Neural cell (in vitro differentiated cells): ENCODE measurements around the gene CCDC39. TPM values are rescaled to one million over a fixed set of nuclear protein-coding genes. Genes with fewer than 3 reads are reported as not detected.

Experiments
- H2AFZ ChIP-seq: fragments of 200-600, 300-800 bp; sonication (generic), shearing (Covaris generic); 2 replicates; pipeline ENCODE4 v1.6.0; 2014; ENCODE audit warnings: low read depth, mild to moderate bottlenecking, antibody characterized with exemption, low read length, moderate library complexity
- H3F3A ChIP-seq: fragments of 200-600 bp; shearing (Covaris generic); 2 replicates; pipeline ENCODE4 v1.6.1; 2016; ENCODE audit warnings: mild to moderate bottlenecking, moderate library complexity, mixed read lengths, antibody characterized with exemption, low read length; ENCODE audit not compliant: insufficient read depth, poor library complexity, severe bottlenecking
- H3K27ac ChIP-seq: fragments of 200-600, 300-800 bp; sonication (generic), shearing (Covaris generic); 2 replicates; pipeline ENCODE4 v1.5.1; 2014; ENCODE audit warnings: mild to moderate bottlenecking, low read length, moderate library complexity
- H3K27me3 ChIP-seq: fragments of 300-800, 200-600 bp; sonication (generic), shearing (Covaris generic); 2 replicates; pipeline ENCODE4 v1.6.0; 2014; ENCODE audit warnings: mild to moderate bottlenecking, low read depth, low read length, moderate library complexity; ENCODE audit not compliant: insufficient read depth
- H3K36me3 ChIP-seq: fragments of 300-800, 200-600 bp; sonication (generic), shearing (Covaris generic); 2 replicates; pipeline ENCODE4 v1.5.1; 2014; ENCODE audit warnings: mild to moderate bottlenecking, antibody characterized with exemption, low read length, moderate library complexity; ENCODE audit not compliant: insufficient read depth
- H3K4me2 ChIP-seq: fragments of 300-800, 200-600 bp; sonication (generic), shearing (Covaris generic); 2 replicates; pipeline ENCODE4 v1.6.0; 2014; ENCODE audit warnings: mild to moderate bottlenecking, low read length
- H3K4me3 ChIP-seq: fragments of 300-800, 200-600 bp; sonication (generic), shearing (Covaris generic); 2 replicates; pipeline ENCODE4 v1.5.1; 2014; ENCODE audit warnings: mild to moderate bottlenecking, low read length, moderate library complexity
- H3K79me2 ChIP-seq: fragments of 200-600 bp; shearing (Covaris generic); replicated peaks from 2 replicates; pipeline ENCODE4 v1.6.0; 2014; ENCODE audit warnings: mild to moderate bottlenecking, low read length, moderate library complexity; ENCODE audit not compliant: insufficient read depth
- H3K9ac ChIP-seq: fragments of 300-800, 200-600 bp; sonication (generic), shearing (Covaris generic); 2 replicates; pipeline ENCODE4 v1.6.1; 2016; ENCODE audit warnings: mild to moderate bottlenecking, low read length, mixed read lengths
- H3K9me2 ChIP-seq: fragments of 200-600 bp; shearing (Covaris generic); 2 replicates; pipeline ENCODE4 v1.6.1; 2016; ENCODE audit warnings: mild to moderate bottlenecking, low read length, mixed read lengths; ENCODE audit not compliant: insufficient read depth
- H3K9me3 ChIP-seq: fragments of 200-600, 300-800 bp; sonication (generic), shearing (Covaris generic); 2 replicates; pipeline ENCODE4 v1.6.1; 2016; ENCODE audit warnings: mild to moderate bottlenecking, mixed run types, low read length, moderate library complexity, mixed read lengths
- H4K20me1 ChIP-seq: fragments of 200-600 bp; shearing (Covaris generic); 2 replicates; pipeline ENCODE4 v1.6.1; 2016; ENCODE audit warnings: mild to moderate bottlenecking, mixed run types; ENCODE audit not compliant: insufficient read depth
- EP300 ChIP-seq: fragments of 450-650 bp; conservative IDR thresholded peaks from 2 replicates; pipeline ENCODE4 v1.6.1; 2014; ENCODE audit warnings: antibody characterized with exemption, mild to moderate bottlenecking, moderate library complexity; ENCODE audit not compliant: poor library complexity, severe bottlenecking
- EZH2 ChIP-seq: fragments of 200-600, 300-800 bp; shearing (Covaris generic), sonication (generic); IDR thresholded peaks from 2 replicates; pipeline ENCODE4 v1.6.1; 2014; ENCODE audit warnings: antibody characterized with exemption, low read length, borderline replicate concordance, mild to moderate bottlenecking; ENCODE audit not compliant: insufficient read depth, poor library complexity, severe bottlenecking
- MXI1 ChIP-seq: fragments of 450-650 bp; conservative IDR thresholded peaks from 2 replicates; pipeline ENCODE4 v1.6.1; 2014; ENCODE audit warnings: antibody characterized with exemption, mild to moderate bottlenecking; ENCODE audit not compliant: poor library complexity, severe bottlenecking
- POLR2AphosphoS5 ChIP-seq: IDR thresholded peaks from 2 replicates; pipeline ENCODE4 v1.6.1; 2012
- RAD21 ChIP-seq: fragments of 450-650 bp; conservative IDR thresholded peaks from 2 replicates; pipeline ENCODE4 v1.6.1; 2014; ENCODE audit warnings: antibody characterized with exemption, mild to moderate bottlenecking, moderate library complexity
- SMC3 ChIP-seq: fragments of 450-650 bp; conservative IDR thresholded peaks from 2 replicates; pipeline ENCODE4 v1.6.1; 2014; ENCODE audit warnings: antibody characterized with exemption, mild to moderate bottlenecking, moderate library complexity; ENCODE audit not compliant: poor library complexity
- TAF1 ChIP-seq: IDR thresholded peaks from 2 replicates; pipeline ENCODE4 v1.6.1; 2012; ENCODE audit warnings: low read depth
- polyA plus RNA-seq: library from polyadenylated mRNA; depleted of rRNA; stranded (reverse); fragments of >200 nt; gene quantifications from 2 replicates; pipeline ENCODE4 v1.2.3, GENCODE V29; 2014
- TF ChIP-seq, protein P1 (sequence below): fragments of 450-650 bp; IDR thresholded peaks from 2 replicates; pipeline ENCODE4 v1.5.1; 2014; ENCODE audit warnings: antibody characterized with exemption, mild to moderate bottlenecking, moderate library complexity; ENCODE audit not compliant: poor library complexity, severe bottlenecking
- TF ChIP-seq, protein P2 (sequence below): IDR thresholded peaks from 2 replicates; pipeline ENCODE4 v1.6.1; 2012; ENCODE audit warnings: borderline replicate concordance

Gene CCDC39
- polyA plus RNA-seq, 1 donor from 2014 or later: 0.36 TPM

DNA sequence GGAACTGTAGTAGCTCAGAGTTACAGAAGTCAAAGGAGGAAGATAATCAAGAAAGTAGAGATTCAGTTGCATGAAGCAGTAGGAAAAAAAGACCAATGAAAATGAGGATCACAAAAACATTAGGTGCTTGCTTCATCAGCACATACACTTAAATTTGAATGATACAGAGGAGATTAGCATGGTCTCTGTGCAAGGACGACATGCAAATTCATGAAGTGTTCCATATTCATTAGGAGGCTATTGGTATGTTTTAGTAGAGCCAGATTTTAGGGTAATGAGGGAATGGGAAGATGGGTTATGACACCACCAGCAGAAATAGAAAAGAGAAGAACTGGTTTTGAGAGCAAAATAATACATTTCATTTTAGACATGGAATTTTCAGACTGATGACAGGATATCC, 98.4 kb downstream of the CCDC39 start:
- H3K79me2 ChIP-seq: no peaks in the 10 kb centered on the region
- TF ChIP-seq TAF1 (no peak), SMC3 (no peak)
- H2AFZ ChIP-seq: no peak overlapping the region
- H4K20me1 ChIP-seq: no peaks in the 10 kb centered on the region
- no peaks in the 10 kb centered on the region for H3K9me2 ChIP-seq
- no peak overlapping the region for H3K9ac ChIP-seq
- no peak overlapping the region for H3K4me2 ChIP-seq
- no peaks in the 10 kb centered on the region for H3K27me3 ChIP-seq
- H3K36me3 ChIP-seq: no peaks in the 10 kb centered on the region
- H3F3A ChIP-seq: no peaks in the 10 kb centered on the region
- no peak overlapping the region for H3K27ac ChIP-seq
- H3K4me3 ChIP-seq: no peak overlapping the region
- no peaks in the 10 kb centered on the region for H3K9me3 ChIP-seq

DNA sequence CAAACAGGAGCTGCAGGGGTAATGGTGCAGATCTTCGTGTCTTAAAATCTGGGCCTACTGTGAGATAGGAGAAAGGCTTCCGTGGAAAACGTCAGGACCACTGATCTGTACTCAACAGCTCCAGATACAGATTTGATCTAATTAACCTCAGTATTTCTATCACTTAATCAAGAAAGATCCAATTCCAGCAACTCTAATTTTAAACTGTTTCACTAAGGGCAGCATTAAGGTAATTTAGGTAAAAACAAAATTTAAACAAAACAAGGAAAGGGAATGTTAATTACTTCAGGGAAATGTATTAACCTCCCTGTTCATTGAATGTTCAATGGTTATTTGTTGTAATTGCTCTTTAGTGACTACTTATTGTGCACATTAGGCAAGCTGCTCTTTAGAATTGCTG, 103.7 kb downstream of the CCDC39 start:
- Histone ChIP-seq H3K4me2 (no peak overlapping the region), H4K20me1 (no peaks in the 10 kb centered on the region), H3K27ac (no peak overlapping the region), H3K27me3 (no peaks in the 10 kb centered on the region), H2AFZ (no peak overlapping the region), H3K9me3 (no peaks in the 10 kb centered on the region), H3K36me3 (no peaks in the 10 kb centered on the region), H3F3A (no peaks in the 10 kb centered on the region), H3K4me3 (no peak overlapping the region), H3K9ac (no peak overlapping the region), H3K9me2 (no peaks in the 10 kb centered on the region), H3K79me2 (no peaks in the 10 kb centered on the region)
- no peak for TF ChIP-seq SMC3

- Histone ChIP-seq H3K4me3 (no peak overlapping the region), H3K36me3 (no peaks in the 10 kb centered on the region), H3K9me2 (no peaks in the 10 kb centered on the region), H3F3A (no peaks in the 10 kb centered on the region), H3K9me3 (no peaks in the 10 kb centered on the region), H3K79me2 (no peaks in the 10 kb centered on the region), H3K4me2 (no peak overlapping the region), H4K20me1 (no peaks in the 10 kb centered on the region), H3K9ac (no peak overlapping the region), H3K27ac (no peak overlapping the region), H3K27me3 (no peaks in the 10 kb centered on the region), H2AFZ (no peak overlapping the region)
- TF ChIP-seq TAF1 (no peak), POLR2AphosphoS5 (no peak), EZH2 (no peak), EP300 (no peak), MXI1 (no peak), SMC3 (no peak), RAD21 (no peak)
- TF ChIP-seq, protein P1, sequence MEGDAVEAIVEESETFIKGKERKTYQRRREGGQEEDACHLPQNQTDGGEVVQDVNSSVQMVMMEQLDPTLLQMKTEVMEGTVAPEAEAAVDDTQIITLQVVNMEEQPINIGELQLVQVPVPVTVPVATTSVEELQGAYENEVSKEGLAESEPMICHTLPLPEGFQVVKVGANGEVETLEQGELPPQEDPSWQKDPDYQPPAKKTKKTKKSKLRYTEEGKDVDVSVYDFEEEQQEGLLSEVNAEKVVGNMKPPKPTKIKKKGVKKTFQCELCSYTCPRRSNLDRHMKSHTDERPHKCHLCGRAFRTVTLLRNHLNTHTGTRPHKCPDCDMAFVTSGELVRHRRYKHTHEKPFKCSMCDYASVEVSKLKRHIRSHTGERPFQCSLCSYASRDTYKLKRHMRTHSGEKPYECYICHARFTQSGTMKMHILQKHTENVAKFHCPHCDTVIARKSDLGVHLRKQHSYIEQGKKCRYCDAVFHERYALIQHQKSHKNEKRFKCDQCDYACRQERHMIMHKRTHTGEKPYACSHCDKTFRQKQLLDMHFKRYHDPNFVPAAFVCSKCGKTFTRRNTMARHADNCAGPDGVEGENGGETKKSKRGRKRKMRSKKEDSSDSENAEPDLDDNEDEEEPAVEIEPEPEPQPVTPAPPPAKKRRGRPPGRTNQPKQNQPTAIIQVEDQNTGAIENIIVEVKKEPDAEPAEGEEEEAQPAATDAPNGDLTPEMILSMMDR: no peak
- TF ChIP-seq, protein P2, sequence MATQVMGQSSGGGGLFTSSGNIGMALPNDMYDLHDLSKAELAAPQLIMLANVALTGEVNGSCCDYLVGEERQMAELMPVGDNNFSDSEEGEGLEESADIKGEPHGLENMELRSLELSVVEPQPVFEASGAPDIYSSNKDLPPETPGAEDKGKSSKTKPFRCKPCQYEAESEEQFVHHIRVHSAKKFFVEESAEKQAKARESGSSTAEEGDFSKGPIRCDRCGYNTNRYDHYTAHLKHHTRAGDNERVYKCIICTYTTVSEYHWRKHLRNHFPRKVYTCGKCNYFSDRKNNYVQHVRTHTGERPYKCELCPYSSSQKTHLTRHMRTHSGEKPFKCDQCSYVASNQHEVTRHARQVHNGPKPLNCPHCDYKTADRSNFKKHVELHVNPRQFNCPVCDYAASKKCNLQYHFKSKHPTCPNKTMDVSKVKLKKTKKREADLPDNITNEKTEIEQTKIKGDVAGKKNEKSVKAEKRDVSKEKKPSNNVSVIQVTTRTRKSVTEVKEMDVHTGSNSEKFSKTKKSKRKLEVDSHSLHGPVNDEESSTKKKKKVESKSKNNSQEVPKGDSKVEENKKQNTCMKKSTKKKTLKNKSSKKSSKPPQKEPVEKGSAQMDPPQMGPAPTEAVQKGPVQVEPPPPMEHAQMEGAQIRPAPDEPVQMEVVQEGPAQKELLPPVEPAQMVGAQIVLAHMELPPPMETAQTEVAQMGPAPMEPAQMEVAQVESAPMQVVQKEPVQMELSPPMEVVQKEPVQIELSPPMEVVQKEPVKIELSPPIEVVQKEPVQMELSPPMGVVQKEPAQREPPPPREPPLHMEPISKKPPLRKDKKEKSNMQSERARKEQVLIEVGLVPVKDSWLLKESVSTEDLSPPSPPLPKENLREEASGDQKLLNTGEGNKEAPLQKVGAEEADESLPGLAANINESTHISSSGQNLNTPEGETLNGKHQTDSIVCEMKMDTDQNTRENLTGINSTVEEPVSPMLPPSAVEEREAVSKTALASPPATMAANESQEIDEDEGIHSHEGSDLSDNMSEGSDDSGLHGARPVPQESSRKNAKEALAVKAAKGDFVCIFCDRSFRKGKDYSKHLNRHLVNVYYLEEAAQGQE: no peak
Observed at GRCh38 chr3:180571831-180572598, 107.3 kb downstream of the CCDC39 start.
